Keratinocyte (primary cell): ENCODE data around the gene PDE10A.

Source experiments
- CTCF ChIP-seq, 3 experiments: IDR thresholded peaks in 1 of 3; conservative IDR thresholded peaks in 1 of 3; optimal IDR thresholded peaks in 1 of 3; 2 replicates in 2 of 3; 3 replicates in 1 of 3; pipeline versions ENCODE3 to v1.5.1; 2011; ENCODE audit warnings: low read length in 3 of 3, mild to moderate bottlenecking in 3 of 3, moderate library complexity in 2 of 3, control low read depth in 1 of 3, inconsistent platforms in 1 of 3; ENCODE audit not compliant: insufficient read depth in 2 of 3; ENCODE audit errors: extremely low read depth in 1 of 3
- EZH2 ChIP-seq: IDR thresholded peaks from one replicate; pipeline ENCODE4 v1.6.1; 2012; ENCODE audit warnings: inconsistent platforms, mild to moderate bottlenecking, low read length, moderate library complexity

GRCh38 chr6:165653196-165653595, 9.8 kb downstream of the PDE10A start:
- TF ChIP-seq CTCF (optimal IDR thresholded peaks at IDR 0.05 in 1 of 3, IDR thresholded peaks at IDR 0.05 in 1 of 3, conservative IDR thresholded peaks at IDR 0.05 in 1 of 3; ENCODE audit: extremely low read depth in 1 of 3, insufficient read depth in 2 of 3, low read length in 3 of 3) = no peak
- TF ChIP-seq EZH2 = no peak
